Uterus (tissue), 2 donors: Measurements from ENCODE around the gene MEGF9.

Experiments
- POLR2A ChIP-seq, 2 donors: fragments of 450-650 bp; IDR thresholded peaks; one replicate each; pipeline ENCODE4 v1.6.1; 2016; ENCODE audit warnings: antibody characterized with exemption in 2 of 2, mild to moderate bottlenecking in 1 of 2, moderate library complexity in 1 of 2
- TF ChIP-seq, protein P1 (sequence below), 4 experiments: fragments of 200-600 bp in 2 of 4; fragments of 450-650 bp in 2 of 4; sonication (generic) in 2 of 4; IDR thresholded peaks; one replicate each; pipeline ENCODE4 v1.5.1; 2016 to 2019; ENCODE audit warnings: antibody characterized with exemption in 4 of 4, mild to moderate bottlenecking in 2 of 4, moderate library complexity in 1 of 4

GRCh38 chr9:120681121-120681520, 33.1 kb downstream of the MEGF9 start:
- TF ChIP-seq, protein P1, sequence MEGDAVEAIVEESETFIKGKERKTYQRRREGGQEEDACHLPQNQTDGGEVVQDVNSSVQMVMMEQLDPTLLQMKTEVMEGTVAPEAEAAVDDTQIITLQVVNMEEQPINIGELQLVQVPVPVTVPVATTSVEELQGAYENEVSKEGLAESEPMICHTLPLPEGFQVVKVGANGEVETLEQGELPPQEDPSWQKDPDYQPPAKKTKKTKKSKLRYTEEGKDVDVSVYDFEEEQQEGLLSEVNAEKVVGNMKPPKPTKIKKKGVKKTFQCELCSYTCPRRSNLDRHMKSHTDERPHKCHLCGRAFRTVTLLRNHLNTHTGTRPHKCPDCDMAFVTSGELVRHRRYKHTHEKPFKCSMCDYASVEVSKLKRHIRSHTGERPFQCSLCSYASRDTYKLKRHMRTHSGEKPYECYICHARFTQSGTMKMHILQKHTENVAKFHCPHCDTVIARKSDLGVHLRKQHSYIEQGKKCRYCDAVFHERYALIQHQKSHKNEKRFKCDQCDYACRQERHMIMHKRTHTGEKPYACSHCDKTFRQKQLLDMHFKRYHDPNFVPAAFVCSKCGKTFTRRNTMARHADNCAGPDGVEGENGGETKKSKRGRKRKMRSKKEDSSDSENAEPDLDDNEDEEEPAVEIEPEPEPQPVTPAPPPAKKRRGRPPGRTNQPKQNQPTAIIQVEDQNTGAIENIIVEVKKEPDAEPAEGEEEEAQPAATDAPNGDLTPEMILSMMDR (IDR thresholded peaks at IDR 0.05): no peak
- TF ChIP-seq POLR2A (IDR thresholded peaks at IDR 0.05): no peak
